Umbilical cord (tissue), 2 donors: ENCODE measurements around the gene KCNS1. TPM values are rescaled to one million over a fixed set of nuclear protein-coding genes. Genes with fewer than 3 reads are reported as not detected.
A peak's percentile ranks its signal among the peaks of the same experiment; 100 is the strongest.
"Not testable (repeated sequence)": the region's sequence is repeated elsewhere in the genome, so short reads cannot be mapped to it uniquely, and the experiment has no call there.

Experiments used
- DNase-seq: peaks from one replicate; pipeline ENCODE4 v3.0.0-alpha.2; 2015; ENCODE audit warnings: low spot score
- total RNA-seq: library from RNA; depleted of rRNA; stranded (reverse); fragments of >200 nt; gene quantifications from one replicate; pipeline ENCODE4 v1.2.3, GENCODE V29; 2014; ENCODE audit warnings: low replicate concordance; ENCODE audit not compliant: insufficient read depth

KCNS1 gene, protein sequence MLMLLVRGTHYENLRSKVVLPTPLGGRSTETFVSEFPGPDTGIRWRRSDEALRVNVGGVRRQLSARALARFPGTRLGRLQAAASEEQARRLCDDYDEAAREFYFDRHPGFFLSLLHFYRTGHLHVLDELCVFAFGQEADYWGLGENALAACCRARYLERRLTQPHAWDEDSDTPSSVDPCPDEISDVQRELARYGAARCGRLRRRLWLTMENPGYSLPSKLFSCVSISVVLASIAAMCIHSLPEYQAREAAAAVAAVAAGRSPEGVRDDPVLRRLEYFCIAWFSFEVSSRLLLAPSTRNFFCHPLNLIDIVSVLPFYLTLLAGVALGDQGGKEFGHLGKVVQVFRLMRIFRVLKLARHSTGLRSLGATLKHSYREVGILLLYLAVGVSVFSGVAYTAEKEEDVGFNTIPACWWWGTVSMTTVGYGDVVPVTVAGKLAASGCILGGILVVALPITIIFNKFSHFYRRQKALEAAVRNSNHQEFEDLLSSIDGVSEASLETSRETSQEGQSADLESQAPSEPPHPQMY
- total RNA-seq, result 2.4 TPM

DNA sequence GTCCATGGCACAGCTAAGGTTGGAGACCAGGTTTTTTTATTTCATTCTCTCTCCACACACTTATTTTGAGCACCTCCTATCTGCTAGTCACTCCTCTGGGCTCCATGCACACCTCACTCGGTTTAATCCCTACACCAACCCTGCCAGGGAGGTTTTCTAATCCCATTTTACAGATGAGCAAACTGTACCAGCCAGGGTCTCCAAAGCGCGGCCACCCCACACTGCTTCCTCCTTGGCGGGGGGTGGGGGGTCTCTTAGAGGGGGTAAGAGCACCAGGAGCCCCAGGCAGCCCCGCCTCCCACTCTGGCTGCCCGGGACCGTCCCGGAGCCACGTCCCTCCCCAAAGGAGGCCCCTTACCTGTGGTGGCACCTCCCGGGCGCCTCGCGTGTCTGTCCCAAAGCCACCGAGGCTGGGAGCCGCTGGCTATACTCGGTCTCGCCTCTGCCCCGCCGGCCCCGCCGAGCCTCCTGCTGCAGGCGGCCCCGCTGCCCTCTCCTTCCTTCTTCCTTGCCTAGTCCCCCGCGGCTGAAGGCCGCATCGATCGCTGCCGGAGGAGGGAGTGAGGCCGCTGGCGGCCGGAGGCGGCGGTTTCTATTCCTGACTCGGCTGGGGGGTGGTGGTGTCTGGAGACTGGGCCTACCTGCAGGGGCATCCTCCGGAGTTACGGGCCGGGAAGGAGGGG lies at the start of gene KCNS1:
Gene KCNS1, minus strand, starts transcription at position 565 of the 683 bp plus-strand sequence. CDS start 1,891 bp downstream, outside the sequence.
- DNase-seq, result no peak

GRCh38 chr20:45149062-45149461 lies 48.1 kb upstream of the KCNS1 start:
- DNase-seq, result no peak

GRCh38 chr20:45140836-45141235 lies 39.9 kb upstream of the KCNS1 start:
- no peak for DNase-seq

GRCh38 chr20:45139733-45140375 lies 38.9 kb upstream of the KCNS1 start:
- DNase-seq, result not testable (repeated sequence)

DNA sequence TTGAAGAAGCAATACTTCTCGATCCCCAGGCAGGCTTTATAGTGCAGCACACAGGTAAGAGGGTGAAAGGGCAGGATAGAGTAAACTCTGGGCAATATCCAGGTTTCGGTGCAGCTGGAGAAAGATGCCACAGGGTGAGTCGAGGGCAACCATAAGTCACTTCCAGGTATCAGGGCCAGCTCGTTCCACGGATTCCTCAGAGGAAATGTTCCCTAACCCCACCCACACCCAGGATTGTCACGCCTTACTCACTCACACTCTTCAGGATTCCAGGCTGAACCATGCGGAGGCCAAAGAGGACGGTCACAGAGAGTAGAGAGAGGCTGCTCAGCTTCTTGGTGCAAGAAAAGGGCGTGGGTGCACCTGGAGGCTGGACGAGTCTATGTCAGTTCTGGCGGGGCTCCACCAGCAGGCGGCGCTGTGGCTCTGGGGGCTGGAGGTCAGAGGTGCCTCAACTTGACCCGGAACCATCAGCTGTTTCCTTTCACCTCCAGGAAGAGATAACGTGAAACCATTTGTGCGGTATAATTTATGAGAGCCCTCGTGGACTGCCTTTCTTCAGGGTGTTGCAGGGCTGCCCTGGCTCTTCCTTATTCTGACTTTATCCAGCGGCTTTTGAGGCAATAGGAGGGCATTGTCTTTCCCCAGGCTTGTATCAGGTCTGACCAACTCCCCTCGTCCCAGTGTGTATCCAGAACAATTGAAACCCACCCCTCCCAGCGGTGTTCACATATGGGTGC lies 37.8 kb upstream of the KCNS1 start:
- no peak for DNase-seq

GRCh38 chr20:45136911-45137310 lies 36.0 kb upstream of the KCNS1 start:
- no peak for DNase-seq

DNA sequence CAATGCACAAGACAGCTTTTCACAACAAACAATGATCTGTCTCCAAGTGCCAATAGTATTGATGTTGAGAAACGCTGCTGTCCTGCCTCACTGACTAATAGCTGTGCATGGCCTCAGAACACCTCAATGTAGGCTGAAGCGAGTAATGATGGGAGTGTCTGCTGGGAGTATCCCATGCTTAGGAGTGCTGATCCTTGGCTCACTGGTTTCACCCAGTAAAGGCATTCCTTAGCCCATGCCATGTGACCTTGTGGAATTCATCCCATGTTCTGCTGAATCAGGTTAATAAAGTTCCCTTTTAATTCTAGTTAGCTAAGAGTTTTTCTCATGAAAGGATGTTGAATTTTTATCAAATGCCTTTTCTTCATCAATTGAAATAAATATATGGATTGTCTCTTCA lies 27.2 kb upstream of the KCNS1 start:
- DNase-seq, result no peak

- no peak for DNase-seq
These were observed 23.4 kb upstream of the KCNS1 start, which contains the start of gene WFDC12 for GRCh38 chr20:45124365-45124764. WFDC12 (minus strand) TSS chr20:45124465; CDS start chr20:45124447, 18 bp downstream.

- no peak for DNase-seq
These were observed 20.5 kb upstream of the KCNS1 start for GRCh38 chr20:45121388-45121787.

DNA sequence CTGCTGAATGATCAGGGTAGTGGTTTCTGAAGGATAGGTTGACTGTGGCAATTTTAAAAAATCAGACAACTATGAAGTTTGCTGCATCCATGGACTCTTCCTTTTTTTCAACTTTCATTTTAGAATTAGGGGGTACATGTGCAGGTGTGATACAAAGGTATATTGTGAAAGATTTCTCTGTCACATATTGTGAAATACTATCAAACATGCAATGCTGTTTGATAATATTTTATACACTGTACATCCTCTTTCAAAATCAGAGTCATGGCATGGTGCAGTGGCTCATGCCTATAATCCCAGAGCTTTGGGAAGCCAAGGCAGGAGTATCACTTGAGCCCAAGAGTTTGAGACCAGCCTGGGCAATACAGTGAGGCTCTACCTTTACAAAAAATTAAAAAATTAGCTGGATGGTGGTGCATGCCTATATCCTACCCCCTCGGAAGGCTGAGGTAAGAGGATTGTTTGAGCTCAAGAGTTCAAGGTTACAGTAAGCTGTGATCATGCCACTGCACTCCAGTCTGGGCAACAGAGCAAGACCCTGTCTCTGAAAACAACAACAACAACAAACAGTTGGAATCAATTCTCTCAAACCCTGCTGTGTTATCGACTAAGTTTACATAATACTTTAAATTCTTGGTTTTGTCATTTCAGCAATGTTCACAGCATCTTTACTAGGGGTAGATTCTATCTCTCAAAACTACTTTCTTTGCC lies 18.8 kb upstream of the KCNS1 start:
- DNase-seq, result no peak

DNA sequence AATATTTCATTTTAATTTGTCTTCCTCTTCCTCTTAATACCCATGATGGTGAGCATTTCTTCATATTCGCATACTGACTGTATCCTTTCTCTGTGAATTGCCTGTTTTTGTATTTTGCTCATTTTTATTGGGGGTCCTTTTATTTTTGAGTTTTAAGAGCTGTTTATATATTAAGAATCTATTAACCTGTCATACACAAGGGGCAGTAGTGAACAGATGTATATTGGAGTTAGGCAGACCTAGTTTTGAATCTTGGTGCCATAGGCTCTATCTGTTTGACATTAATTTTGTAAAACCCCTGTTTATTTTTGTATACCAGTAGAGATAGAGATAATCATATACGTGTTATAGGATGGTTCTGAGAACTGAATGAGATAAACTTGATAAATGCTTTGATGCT lies 17.1 kb upstream of the KCNS1 start:
- no peak for DNase-seq

GRCh38 chr20:45117581-45117980 lies 16.7 kb upstream of the KCNS1 start:
- DNase-seq, result no peak

DNA sequence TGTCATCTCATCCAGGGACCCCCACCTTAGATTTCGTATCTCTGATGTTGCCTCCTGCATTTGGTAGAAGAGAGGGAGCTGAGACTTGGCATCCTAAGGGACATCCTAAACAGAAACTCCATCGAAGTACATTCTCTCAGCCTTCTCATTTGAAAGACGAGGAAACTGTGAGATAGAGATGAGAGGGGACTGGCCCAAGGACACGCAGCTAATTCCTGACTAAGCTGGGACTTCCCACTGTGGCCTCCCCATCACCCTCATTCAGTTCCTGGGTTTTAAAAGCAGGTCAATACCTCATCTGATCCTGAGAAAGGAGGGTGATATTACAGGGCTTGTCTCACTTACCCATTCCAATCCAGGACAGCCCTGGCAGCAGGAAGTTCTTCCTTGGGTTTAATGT lies 14.9 kb upstream of the KCNS1 start:
- DNase-seq, result no peak

GRCh38 chr20:45115386-45115774 lies 14.5 kb upstream of the KCNS1 start:
- no peak for DNase-seq

- DNase-seq, result peak; percentile 64
These were observed 13.8 kb upstream of the KCNS1 start, which contains the start of gene WFDC5 for GRCh38 chr20:45114465-45115385. WFDC5 (minus strand) TSS chr20:45115174; CDS start chr20:45115083, 91 bp downstream.

DNA sequence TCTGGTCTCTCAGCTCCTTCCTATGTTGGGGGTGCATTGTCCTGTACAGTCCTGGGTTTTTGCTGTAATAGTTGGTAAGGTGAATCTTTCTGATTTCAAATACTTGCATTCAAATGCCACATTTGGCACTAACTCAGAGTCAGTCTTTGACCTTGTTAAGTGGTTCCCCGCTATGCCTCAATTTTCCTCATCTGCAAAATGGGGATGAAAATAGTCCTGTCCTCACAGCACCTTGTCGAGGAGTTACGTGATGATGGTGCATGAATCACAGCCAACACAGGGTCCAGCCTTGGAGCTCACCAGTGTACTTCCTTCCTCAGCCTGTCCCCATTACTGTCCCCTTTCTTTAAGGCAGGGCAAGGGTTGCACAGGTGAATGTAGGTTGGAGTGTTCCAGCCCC lies 12.9 kb upstream of the KCNS1 start:
- DNase-seq, result no peak

- DNase-seq, result no peak
These were observed 11.8 kb upstream of the KCNS1 start for GRCh38 chr20:45112754-45113153.

DNA sequence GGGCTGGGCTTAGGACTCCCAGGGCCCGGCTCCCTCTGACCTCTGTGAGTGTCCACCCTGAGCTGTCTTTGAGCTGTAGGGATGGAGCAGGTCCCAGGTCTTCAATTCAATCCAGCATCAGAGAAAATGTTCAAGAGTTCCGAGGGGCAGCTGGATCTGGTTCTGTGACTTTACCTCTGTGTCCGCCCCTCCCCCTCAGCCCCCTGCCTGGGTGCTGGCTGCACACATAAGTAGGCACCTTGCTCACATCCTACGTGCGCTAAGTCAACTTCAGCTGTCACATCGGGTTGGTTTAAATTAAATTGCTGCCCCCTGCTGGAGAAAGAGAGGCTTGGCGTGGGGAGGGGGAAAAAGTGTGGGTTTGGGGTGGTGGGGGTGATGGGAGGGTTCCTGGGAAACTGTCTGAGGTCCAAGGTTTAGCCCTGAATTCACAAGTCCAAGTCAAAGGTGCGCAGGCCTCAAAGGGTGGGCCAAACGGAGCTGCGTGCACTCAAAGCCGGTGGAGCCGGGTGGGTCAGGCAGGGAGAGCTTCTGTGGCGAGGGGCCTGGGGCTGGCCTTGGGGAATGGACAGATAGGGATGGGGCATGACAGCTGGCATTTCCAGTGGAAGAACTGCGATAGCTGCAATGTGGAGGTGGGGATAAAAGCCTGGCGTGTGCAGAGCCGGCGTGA lies 11.0 kb upstream of the KCNS1 start:
- DNase-seq, result no peak

GRCh38 chr20:45111285-45111684 lies 10.4 kb upstream of the KCNS1 start:
- DNase-seq, result no peak
